K562 (cell line): ENCODE measurements around the gene FOSL2. TPM values are rescaled to one million over a fixed set of nuclear protein-coding genes. Genes with fewer than 3 reads are reported as not detected.

Experiments used
- ATAC-seq: fragments of 200-7000 bp; cut with Tn5 transposase; 3 replicates; pipeline ENCODE4 v1.9.1; 2020; ENCODE audit warnings: moderate library complexity
- BruUV-seq: library from RNA; stranded (reverse); fragments of 400-500 nt; replicated peaks from 2 replicates; lab custom pipeline; 2021; lab: Mats Ljungman, UMichigan
- CTCF ChIA-PET: fragments of 300-600 bp; formaldehyde crosslinking; extraction: SDS; loops from one replicate; lab custom pipeline; 2021; ENCODE audit warnings: low intra/inter-chr PET ratio; lab: Yijun Ruan, JAX
- POLR2A ChIA-PET: fragments of 300-600, 350-650 bp; sonication (Branson Sonifier 250); formaldehyde crosslinking; extraction: SDS; loops from one replicate; lab custom pipeline; 2021; ENCODE audit warnings: antibody characterized with exemption, inconsistent platforms; lab: Yijun Ruan, JAX
- DNase-seq, 4 experiments: peaks; one replicate each; pipeline versions ENCODE4 v3.0.0 to v3.0.0-alpha.2; 2011 to 2018; ENCODE audit warnings: low spot score in 3 of 4, mixed read lengths in 3 of 4; ENCODE audit errors: extremely low read depth in 1 of 4
- FAIRE-seq: peaks from 2 replicates; lab custom pipeline; 2011; peaks lifted over from hg19 to GRCh38; lab: Jason Lieb, UNC
- H2AFZ ChIP-seq: 2 replicates; pipeline ENCODE4 v1.6.0; 2011; ENCODE audit warnings: low read depth, low read length, control low read depth, inconsistent platforms
- H3K27ac ChIP-seq: fragments of 200-600 bp; 3 replicates; pipeline ENCODE4 v1.8.0; 2011; ENCODE audit warnings: low read depth, mild to moderate bottlenecking, control low read depth, inconsistent platforms, low read length, moderate library complexity, mixed read lengths; ENCODE audit errors: extremely low read depth
- H3K27me3 ChIP-seq, 2 experiments: fragments of 300-600 bp in 1 of 2; 2 replicates in 1 of 2; 3 replicates in 1 of 2; pipeline versions ENCODE4 v1.6.0 to v1.8.0; 2011; ENCODE audit warnings: inconsistent platforms in 2 of 2, low read length in 2 of 2, mild to moderate bottlenecking in 1 of 2, mixed read lengths in 1 of 2, moderate library complexity in 1 of 2; ENCODE audit not compliant: control insufficient read depth in 2 of 2, insufficient read depth in 2 of 2
- H3K36me3 ChIP-seq: fragments of 300-600 bp; 3 replicates; pipeline ENCODE4 v1.8.0; 2011; ENCODE audit warnings: mild to moderate bottlenecking, low read length, inconsistent platforms; ENCODE audit not compliant: control insufficient read depth, insufficient read depth
- H3K4me1 ChIP-seq, 2 experiments: fragments of 200-600 bp in 1 of 2; replicated peaks in 1 of 2; 2 replicates in 1 of 2; 3 replicates in 1 of 2; pipeline versions ENCODE4 v1.5.1 to v1.8.0; 2011; ENCODE audit warnings: inconsistent platforms in 2 of 2, low read length in 2 of 2, mild to moderate bottlenecking in 1 of 2, mixed read lengths in 1 of 2, moderate library complexity in 1 of 2; ENCODE audit not compliant: control insufficient read depth in 2 of 2, insufficient read depth in 2 of 2
- H3K4me2 ChIP-seq: 2 replicates; pipeline ENCODE4 v1.6.1; 2011; ENCODE audit warnings: low read length, control low read depth, inconsistent platforms, mixed read lengths; ENCODE audit not compliant: insufficient read depth
- H3K4me3 ChIP-seq: fragments of 200-600 bp; sonication (generic), shearing (Covaris generic); 2 replicates; pipeline ENCODE4 v1.5.1; 2016; ENCODE audit warnings: control low read depth, inconsistent platforms
- H3K79me2 ChIP-seq: fragments of 200-600 bp; 3 replicates; pipeline ENCODE4 v1.8.0; 2011; ENCODE audit warnings: low read length, inconsistent platforms; ENCODE audit not compliant: control insufficient read depth, insufficient read depth
- H3K9ac ChIP-seq, 2 experiments: 2 replicates each; pipeline versions ENCODE4 v1.6.0 to v1.6.1; 2011; ENCODE audit warnings: low read depth in 2 of 2, low read length in 2 of 2, control low read depth in 1 of 2, inconsistent platforms in 1 of 2, mild to moderate bottlenecking in 1 of 2, mixed read lengths in 1 of 2; ENCODE audit not compliant: insufficient read depth in 1 of 2
- H3K9me1 ChIP-seq: one replicate; pipeline ENCODE4 v1.6.0; 2011; ENCODE audit warnings: inconsistent platforms, mild to moderate bottlenecking, low read length, moderate library complexity; ENCODE audit not compliant: control insufficient read depth, insufficient read depth
- H3K9me3 ChIP-seq: replicated peaks from 2 replicates; pipeline ENCODE4 v1.5.1; 2011; ENCODE audit warnings: low read depth, low read length, inconsistent platforms; ENCODE audit not compliant: control insufficient read depth, insufficient read depth
- H4K20me1 ChIP-seq: replicated peaks from 2 replicates; pipeline ENCODE4 v1.6.1; 2011; ENCODE audit warnings: low read length, inconsistent platforms, mixed read lengths; ENCODE audit not compliant: control insufficient read depth, insufficient read depth
- ETS2 ChIP-seq: IDR thresholded peaks from 2 replicates; pipeline ENCODE4 v1.6.1; 2016; ENCODE audit warnings: borderline replicate concordance, missing genetic modification characterization, mild to moderate bottlenecking, moderate library complexity, missing compliant biosample characterization; ENCODE audit not compliant: poor library complexity, severe bottlenecking
- GTF2A2 ChIP-seq: IDR thresholded peaks from 2 replicates; pipeline ENCODE4 v1.6.1; 2016; ENCODE audit warnings: mild to moderate bottlenecking, missing genetic modification characterization, missing compliant biosample characterization
- JUNB ChIP-seq: fragments of 450-650 bp; formaldehyde crosslinking; conservative IDR thresholded peaks from 2 replicates; pipeline ENCODE4 v1.4.0; 2020; ENCODE audit warnings: mild to moderate bottlenecking
- MYC ChIP-seq, 2 experiments: fragments of 250-450 bp in 1 of 2; sonication (Bioruptor Pico) in 1 of 2; IDR thresholded peaks; 2 replicates each; pipeline versions ENCODE4 v1.5.1 to v1.6.1; 2012 to 2021; ENCODE audit warnings: low read depth in 2 of 2, borderline replicate concordance in 1 of 2, improper control_type of control experiment in 1 of 2, low read length in 1 of 2, mild to moderate bottlenecking in 1 of 2, moderate library complexity in 1 of 2
- NFE2 ChIP-seq: IDR thresholded peaks from 2 replicates; pipeline ENCODE4 v1.6.1; 2014; ENCODE audit warnings: antibody characterized with exemption, low read depth
- ZFX ChIP-seq: sonication (generic); formaldehyde crosslinking; IDR thresholded peaks from 2 replicates; pipeline ENCODE4 v1.8.0; 2022; ENCODE audit warnings: mild to moderate bottlenecking, missing genetic modification reagents, moderate library complexity
- ZNF146 ChIP-seq: IDR thresholded peaks from one replicate; pipeline ENCODE4 v1.6.1; 2018; ENCODE audit warnings: missing compliant biosample characterization; ENCODE audit not compliant: unreplicated experiment
- WGBS: fragments of 100-300 bp; shearing (Covaris generic); methylation state at CpG from one replicate; pipeline ENCODE4 v1.1.6; 2016; ENCODE audit warnings: low coverage, mixed read lengths; ENCODE audit not compliant: insufficient coverage; ENCODE audit errors: missing lambda C conversion rate; 5-methylcytosine and 5-hydroxymethylcytosine counted together
- in situ Hi-C: fragments of 300-500 bp; cut with MboI; formaldehyde crosslinking; loops from 4 replicates; pipeline ENCODE4 v1.15.0; 2018; ENCODE audit warnings: inconsistent platforms, mixed read lengths
- intact Hi-C: fragments of 100-400 bp; cut with micrococcal nuclease; formaldehyde crosslinking; loops from 2 replicates; pipeline ENCODE4 v1.14.2; 2022
- polyA plus RNA-seq, 8 experiments: library from polyadenylated mRNA; depleted of rRNA in 4 of 8; stranded (reverse) in 5 of 8; unstranded in 3 of 8; fragments of >200 nt; fragmentation: Nextera tagmentation in 2 of 8; fragmentation: Illumina TruSeq in 1 of 8; extraction: Ambion mirVana in 2 of 8; extraction: Trizol in 1 of 8; gene quantifications; 2 replicates each; pipeline versions ENCODE4 v1.2.1 to v1.2.3, GENCODE V29; 2011 to 2014; ENCODE audit warnings: inconsistent platforms in 1 of 8, missing spikeins in 1 of 8
- total RNA-seq, 7 experiments: library from RNA; depleted of rRNA in 6 of 7; stranded (reverse); fragments of >200 nt in 6 of 7; fragmentation: Illumina TruSeq in 2 of 7; extraction: Trizol in 2 of 7; gene quantifications; 2 replicates each; pipeline versions ENCODE4 v1.2.1 to v1.2.3, GENCODE V29; 2011 to 2021; ENCODE audit warnings: low replicate concordance in 1 of 7
- TF ChIP-seq, protein P1 (sequence below): sonication (generic); formaldehyde crosslinking; IDR thresholded peaks from 2 replicates; pipeline ENCODE4 v1.8.0; 2022; ENCODE audit warnings: mild to moderate bottlenecking, missing genetic modification reagents

Gene FOSL2
- total and polyA plus RNA-seq, 9 of the 15 experiments (the other 6 are each of a cell fraction or from before 2014, with no cell fraction given): 0.04 to 2.9 (median 0.80) TPM

DNA sequence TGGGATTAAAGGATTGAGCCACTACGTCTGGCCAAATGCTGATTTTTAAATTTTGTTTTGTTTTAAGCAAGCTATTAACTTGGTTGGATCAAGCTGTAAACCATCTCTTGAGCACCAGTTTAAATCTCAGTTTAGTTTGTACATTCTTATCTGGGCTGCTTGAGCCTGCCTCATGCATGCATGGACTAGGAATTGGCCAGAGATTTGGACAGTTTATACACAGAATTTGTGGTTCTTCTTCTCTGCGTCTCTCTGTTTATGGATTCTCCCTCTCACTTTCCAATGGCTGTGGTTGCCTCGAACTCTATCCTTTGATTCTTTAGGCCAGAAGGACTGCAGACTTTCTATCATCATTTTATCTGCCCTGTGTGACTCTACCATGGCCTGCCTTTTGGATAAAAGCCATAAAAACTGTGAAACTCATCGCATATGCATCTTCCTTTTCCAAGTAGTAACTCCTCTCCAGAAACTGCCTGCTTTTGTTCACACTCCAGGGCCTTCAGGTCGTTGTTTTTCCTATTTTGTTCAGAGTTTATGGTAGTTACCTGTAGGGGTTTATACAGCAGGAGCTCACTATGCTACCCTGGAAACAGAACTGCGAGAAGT is 70.7 kb downstream of the FOSL2 start:
- intact Hi-C loops: no loop called here
- CTCF ChIA-PET: interaction anchor here (0.6 kb wide), 1 partner anchor 290 kb away, joined by 3 read pairs; no protein-coding TSS in a partner anchor

DNA sequence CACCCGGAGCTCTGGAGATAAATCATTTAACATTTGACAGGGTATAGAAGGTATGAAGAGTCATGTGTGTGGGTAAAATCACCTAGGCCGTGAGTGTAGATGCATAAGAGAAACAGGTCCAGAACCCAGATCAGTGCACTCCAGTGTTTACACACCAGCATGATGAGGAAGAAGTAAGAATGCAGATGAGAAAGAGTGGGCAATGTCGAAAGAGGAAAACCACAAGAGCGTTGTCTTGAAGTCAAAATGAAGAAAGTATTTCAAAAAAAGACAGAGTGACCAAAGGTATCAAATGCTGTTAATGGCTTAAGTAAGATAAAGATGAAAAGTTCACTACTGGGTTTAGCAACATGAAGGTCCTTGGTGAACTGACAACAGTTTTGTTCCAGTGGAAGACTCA is 71.2 kb downstream of the FOSL2 start:
- no peak for DNase-seq
- Histone ChIP-seq H3K9me3 (no peaks in the 10 kb centered on the region), H3K9ac (no peak overlapping the region), H3K27me3 (peaks cover 0 to 16% of the 10 kb centered on the region in 2 experiments; a peak in 3 of 5 replicates), H3K27ac (no peak overlapping the region)
- no peak for ATAC-seq
- CTCF ChIA-PET: interaction anchor here (0.6 kb wide), 1 partner anchor 290 kb away, joined by 3 read pairs; no protein-coding TSS in a partner anchor
- in situ Hi-C loops (no loop called here), intact Hi-C loops (no loop called here)
- TF ChIP-seq MYC (IDR thresholded peaks at IDR 0.05; ENCODE audit: low read depth, low read length): no peak
- TF ChIP-seq MYC (CRISPR knock-in tag; IDR thresholded peaks at IDR 0.05; ENCODE audit: borderline replicate concordance, low read depth): no peak
- no peak for TF ChIP-seq ZNF146 (CRISPR knock-in tag)
- no peak for TF ChIP-seq NFE2
- TF ChIP-seq ZFX (CRISPR knock-in tag): no peak
- TF ChIP-seq ETS2: no peak
- TF ChIP-seq GTF2A2 (tag): no peak
- TF ChIP-seq, all 486 proteins: peak for 0
- WGBS: 0% methylated on average over 4 of the region's 4 CpGs
- Histone ChIP-seq H2AFZ (no peak overlapping the region), H3K4me3 (no peak overlapping the region), H3K9me1 (no peaks in the 10 kb centered on the region), H4K20me1 (no peaks in the 10 kb centered on the region), H3K4me2 (no peak overlapping the region), H3K4me1 (no peaks in the 10 kb centered on the region), H3K36me3 (no peaks in the 10 kb centered on the region), H3K79me2 (no peaks in the 10 kb centered on the region)
- BruUV-seq: no TSS peak
- POLR2A ChIA-PET: no interaction called here
- FAIRE-seq: no peak

More for the DNA sequence above, 70.7 kb downstream of the FOSL2 start:
- ATAC-seq (no peak), FAIRE-seq (no peak), DNase-seq (no peak)
- no peak for TF ChIP-seq JUNB
- TF ChIP-seq, protein P1, sequence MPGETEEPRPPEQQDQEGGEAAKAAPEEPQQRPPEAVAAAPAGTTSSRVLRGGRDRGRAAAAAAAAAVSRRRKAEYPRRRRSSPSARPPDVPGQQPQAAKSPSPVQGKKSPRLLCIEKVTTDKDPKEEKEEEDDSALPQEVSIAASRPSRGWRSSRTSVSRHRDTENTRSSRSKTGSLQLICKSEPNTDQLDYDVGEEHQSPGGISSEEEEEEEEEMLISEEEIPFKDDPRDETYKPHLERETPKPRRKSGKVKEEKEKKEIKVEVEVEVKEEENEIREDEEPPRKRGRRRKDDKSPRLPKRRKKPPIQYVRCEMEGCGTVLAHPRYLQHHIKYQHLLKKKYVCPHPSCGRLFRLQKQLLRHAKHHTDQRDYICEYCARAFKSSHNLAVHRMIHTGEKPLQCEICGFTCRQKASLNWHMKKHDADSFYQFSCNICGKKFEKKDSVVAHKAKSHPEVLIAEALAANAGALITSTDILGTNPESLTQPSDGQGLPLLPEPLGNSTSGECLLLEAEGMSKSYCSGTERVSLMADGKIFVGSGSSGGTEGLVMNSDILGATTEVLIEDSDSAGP (CRISPR knock-in tag): no peak
- H3K4me1 ChIP-seq: no peaks in the 10 kb centered on the region
- in situ Hi-C loops: no loop called here
- no peak overlapping the region for H3K27ac ChIP-seq
- H3K4me2 ChIP-seq: no peak overlapping the region
- H3K4me3 ChIP-seq: no peak overlapping the region
- BruUV-seq: no TSS peak
- no peaks in the 10 kb centered on the region for H3K79me2 ChIP-seq
- H3K27me3 ChIP-seq: peaks cover 0 to 14% of the 10 kb centered on the region in 2 experiments; a peak in 3 of 5 replicates
- 1% methylated on average over 6 of the region's 6 CpGs for WGBS
- H2AFZ ChIP-seq: no peak overlapping the region
- H3K9ac ChIP-seq: no peak overlapping the region
- no peaks in the 10 kb centered on the region for H4K20me1 ChIP-seq
- no peaks in the 10 kb centered on the region for H3K36me3 ChIP-seq
- POLR2A ChIA-PET: no interaction called here
- H3K9me3 ChIP-seq: no peaks in the 10 kb centered on the region
- no peaks in the 10 kb centered on the region for H3K9me1 ChIP-seq
